NCI-H82 treated with DMSO at 0.1 percent for 48 hours (cell line): ENCODE data around the gene UCP3.

ENCODE experiments used
- DNase-seq: peaks from one replicate; lab custom pipeline; 2025; ENCODE audit not compliant: unreplicated experiment; lab: John Stamatoyannopoulos, UW

Gene UCP3

DNA sequence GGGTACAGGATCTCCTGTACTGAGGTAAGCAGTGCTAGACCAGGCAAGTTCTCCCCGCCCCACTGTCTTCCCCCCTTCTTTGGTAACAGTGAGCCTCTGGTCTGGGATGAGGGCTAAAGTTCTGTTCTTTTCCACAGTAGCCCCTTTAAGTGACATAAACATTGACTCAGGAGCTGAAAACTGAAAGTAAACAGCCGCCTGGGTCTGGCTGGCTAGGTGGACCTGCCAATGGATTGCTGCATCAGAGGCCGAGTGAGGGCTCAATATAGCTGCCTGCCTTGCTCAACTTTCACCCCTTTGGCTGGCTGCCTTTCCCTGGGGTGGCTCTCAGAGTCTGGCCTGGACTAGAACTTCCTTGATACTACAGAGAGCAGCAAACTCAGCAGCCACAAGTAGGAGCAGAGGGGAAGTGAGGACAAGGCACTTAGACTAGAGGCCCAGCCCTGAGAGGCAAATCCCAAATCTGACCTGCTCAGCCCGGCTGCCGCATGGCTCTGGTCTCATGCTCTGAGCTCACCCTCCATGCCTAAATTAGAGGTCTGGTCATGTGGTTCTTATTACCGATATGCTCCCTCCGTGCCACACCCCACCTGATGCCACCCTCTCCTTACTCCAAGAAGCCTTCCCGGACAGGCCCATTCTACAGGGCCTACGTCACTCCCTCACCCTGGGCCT is 9.6 kb upstream of the UCP3 start:
- DNase-seq, result no peak

DNA sequence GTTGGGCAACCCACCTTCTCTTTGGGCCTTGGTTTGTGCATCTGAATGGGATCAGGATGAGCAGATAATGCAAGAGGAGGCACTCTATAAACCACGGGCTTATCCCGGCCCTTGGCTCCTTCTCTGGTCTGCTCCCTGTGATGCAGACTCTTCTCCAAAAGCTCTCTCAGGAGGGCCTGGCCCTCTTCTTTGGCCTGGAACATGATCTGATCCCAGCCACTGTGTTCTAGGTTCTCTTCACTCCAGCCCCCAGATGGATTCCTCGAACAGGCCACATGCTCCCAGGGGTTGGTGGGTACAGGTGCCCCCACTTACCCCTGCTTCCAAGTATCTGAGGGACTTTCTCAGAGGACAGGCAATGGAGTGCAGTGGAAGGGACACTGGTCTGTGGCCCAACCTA is 8.7 kb upstream of the UCP3 start:
- DNase-seq, result no peak

DNA sequence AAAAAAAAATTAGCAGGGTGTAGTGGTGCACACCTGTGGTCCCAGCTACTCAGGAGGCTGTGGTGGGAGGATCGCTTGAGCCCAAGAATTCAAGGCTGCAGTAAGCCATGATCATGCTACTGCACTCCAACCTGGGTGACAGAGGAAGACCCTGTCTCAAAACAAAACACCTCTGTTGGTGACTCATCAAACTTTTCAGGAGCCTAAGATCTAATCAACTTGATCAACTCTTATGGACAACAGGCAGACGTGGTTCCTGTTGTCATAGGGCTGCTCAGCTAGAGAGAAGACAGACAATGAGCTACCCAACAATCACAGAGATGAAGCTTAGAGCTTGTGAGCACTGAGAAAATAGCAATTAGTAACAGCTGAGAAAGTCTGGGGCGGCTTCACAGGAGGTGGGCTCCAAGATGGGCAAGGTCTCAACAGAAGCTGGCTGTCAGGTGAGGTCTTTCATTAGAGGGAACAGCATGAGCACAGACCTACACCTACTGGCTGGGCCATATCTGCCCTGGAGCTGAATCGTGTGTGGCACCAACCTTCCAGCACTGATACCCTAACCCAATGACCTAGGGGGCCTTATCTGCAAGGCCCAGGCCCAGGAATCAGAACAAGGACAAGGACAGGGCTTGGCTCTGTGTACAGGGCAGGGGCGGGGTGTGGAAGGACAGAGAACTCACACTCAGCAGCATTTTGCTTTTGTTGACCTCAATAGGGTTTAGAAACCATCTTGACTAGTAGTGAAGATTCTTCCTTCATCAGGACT is 7.2 kb upstream of the UCP3 start:
- no peak for DNase-seq

DNA sequence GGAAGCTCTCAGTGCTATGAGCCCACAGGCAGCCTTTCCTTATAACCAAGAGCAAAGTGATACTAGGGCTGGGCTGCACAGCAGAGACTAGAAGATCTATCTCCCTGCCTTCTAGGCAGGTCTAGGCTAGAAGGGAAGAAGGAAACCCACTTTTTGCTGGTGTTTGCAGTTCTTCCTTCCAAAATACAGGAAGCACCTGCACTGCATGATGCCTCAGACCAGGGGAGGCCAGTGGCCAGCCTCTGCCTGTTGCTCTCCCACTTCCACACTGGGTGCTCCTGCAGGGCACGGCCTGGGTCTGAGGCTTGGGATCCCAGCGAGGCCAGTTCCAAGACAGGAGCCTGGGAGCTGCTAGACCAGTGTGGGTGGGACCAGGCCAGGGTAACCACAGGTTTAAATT is 6.0 kb upstream of the UCP3 start:
- DNase-seq, result no peak

DNA sequence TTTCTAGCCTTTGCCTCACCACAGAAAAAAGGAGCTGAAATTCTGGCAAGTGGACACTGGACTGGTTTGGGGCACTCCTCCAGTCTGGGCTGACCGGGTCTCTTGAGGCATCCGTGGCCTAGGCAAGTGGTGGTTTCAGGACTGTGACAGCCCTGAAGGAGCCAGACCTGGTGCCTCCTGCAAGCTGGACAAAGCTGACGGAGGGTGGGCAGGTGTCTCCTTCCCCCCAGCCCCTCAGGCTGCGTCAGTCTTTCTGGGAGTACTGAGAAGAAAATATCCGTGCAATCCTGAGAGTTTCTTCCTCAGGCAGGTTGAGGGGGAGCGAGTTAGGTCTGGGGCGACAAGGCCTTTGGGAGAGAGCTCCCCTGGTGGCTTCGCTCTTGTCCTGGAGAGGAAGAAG is 4.3 kb upstream of the UCP3 start:
- no peak for DNase-seq

DNA sequence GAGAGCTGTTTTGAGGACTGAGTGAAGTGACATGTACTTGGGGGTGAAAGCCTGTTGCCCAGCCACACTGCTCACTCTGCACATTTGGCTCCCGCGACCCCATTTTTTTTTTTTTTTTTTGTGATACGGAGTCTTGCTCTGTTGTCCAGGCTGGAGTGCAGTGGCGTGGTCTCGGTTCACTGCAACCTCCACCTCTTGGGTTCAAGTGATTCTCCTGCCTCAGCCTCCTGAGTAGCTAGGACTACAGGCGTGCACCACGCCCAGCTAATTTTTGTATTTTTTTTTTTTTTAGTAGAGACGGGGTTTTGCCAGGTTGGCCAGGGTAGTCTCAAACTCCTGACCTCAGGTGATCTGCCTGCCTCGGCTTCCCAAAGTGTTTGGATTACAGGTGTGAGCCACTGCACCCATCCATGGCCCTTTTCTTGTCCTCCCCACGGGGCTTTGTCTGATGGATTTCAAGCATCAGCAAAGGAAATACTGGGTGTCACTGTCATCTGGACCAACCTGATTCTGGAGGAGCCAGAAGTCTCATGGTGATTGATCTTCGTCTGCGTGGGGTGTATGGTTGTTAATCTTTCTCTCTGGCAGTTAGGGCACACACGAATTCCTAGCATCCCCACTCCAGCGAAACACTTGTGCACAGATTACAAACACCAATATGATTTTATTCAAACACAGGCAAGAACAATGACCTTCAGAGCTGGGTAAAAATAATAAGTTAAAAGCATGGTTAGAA is 3.4 kb upstream of the UCP3 start:
- no peak for DNase-seq

DNA sequence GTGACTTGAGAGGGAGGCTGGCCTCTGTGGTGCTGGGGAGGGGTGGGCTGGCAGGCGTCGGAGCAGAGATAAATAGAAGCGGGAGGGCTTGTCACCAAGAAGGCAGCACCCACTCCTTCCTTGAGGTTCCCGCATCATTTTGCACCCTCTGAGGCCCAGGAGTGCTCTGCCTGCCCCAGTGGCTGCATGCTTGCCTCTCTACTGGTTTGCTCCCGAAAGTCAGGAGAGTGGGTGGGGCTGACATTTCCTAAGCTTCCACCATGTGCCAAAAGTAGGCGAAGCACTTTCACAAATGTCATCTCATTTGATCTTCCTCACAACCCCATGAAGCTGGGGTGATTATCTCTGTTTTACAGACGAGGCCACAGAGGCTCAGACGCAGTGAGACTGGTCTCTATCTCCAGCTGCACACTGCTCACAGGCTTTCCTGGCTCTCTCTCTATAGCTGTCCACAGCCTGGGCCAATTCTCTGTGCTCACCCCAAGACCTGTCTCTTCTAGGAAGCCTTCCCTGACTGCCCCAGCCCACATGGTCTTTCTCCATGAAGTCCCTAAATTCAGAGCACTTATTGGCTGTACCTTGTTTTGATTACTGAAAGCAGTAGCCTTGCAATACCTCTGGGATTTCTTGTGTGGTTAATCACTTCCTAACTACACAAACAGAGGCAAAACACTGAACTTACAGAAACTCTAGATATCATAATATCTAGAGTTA is 2.6 kb upstream of the UCP3 start:
- DNase-seq, result no peak

DNA sequence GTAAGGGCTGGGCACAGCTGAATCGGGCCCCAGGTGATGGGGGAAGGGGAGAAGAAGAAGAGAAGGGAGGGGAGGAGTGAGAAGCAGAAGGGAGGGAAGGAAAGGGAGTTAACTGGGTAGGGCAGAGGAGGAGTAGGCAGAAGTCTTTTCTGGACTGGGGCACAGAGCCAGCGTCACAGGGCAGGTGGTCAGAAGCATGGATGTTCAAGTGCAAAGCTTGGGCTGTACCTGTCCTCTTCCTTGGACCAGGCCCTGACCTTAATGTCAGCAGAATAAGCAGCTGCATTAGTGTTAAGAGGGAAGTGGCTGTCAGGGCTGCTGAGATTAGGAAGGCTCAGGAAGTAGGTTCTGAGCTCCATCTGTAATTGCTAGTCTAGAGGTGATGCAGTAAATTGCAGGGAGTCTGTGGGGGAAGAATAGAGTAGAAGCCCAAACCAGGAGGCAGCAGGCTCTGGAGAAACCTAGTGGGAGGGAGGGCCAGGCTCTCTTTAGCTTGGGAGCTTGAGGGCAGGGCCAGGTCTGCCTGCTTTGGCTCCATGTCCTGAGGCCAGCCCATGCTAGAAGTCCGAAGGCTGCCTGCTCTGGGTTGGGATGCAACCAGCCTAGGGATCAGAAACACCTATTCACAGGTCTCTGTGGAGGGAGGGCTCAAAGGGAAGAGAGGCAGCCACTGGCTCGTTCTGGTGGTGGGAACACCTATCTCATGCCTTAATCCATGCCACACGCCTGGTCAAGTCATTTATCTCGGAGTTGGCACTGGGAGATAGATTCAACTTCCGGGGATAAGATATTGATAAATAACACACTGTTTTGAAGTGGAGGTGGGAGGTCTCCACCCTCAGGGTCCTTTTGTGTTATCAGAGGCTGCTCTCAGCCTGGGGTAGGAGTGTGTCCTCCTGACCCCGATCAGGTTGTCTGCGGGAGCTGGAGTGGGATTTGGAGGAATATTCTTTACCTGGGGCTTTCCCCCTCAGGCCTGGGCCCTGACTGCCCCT is 1.7 kb upstream of the UCP3 start:
- DNase-seq, result no peak

DNA sequence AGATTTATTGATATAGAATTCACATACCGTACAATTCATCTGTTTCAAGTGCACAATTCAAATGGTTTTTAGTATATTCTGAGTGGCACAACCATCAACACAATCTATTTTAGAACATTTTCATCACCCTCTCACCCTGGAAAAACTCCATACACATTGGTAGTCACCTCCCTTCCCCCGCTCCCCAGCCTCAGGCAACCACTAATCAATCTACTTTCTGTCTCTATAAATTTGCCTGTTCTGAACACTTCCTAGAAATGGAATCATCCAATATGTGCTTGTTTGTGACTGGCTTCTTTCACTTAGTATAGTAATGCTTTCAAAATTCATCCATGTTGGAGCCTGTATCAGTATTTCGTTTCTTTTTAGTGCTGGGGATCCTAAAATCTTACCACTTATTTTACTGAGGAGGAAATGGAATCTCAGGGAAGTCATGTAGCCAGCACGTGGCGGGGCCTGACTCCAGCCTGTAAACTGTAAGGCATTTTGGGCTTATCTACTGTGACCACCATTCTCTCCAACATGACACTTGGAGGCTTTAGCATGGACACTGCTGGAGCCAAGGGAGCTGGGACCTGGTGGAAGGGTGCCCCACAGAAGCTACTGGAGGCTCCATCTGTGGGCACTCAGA is 905 bp upstream of the UCP3 start:
- DNase-seq, result no peak

DNA sequence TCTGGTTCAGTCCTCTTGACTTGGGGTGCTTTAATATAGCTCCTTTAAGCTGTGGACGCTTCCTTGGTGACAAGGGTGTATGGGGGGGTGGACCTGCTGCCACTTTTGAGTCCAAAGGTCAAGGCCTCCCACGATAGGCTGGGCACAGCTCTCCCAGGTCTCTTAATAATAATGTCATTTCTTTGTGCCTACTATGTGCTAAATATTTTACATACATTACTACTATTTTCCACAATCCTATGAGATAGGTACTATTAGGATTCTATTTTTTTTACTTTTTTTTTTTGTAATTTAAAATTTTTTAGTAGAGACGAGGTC is 304 bp upstream of the UCP3 start:
- DNase-seq, result no peak

DNA sequence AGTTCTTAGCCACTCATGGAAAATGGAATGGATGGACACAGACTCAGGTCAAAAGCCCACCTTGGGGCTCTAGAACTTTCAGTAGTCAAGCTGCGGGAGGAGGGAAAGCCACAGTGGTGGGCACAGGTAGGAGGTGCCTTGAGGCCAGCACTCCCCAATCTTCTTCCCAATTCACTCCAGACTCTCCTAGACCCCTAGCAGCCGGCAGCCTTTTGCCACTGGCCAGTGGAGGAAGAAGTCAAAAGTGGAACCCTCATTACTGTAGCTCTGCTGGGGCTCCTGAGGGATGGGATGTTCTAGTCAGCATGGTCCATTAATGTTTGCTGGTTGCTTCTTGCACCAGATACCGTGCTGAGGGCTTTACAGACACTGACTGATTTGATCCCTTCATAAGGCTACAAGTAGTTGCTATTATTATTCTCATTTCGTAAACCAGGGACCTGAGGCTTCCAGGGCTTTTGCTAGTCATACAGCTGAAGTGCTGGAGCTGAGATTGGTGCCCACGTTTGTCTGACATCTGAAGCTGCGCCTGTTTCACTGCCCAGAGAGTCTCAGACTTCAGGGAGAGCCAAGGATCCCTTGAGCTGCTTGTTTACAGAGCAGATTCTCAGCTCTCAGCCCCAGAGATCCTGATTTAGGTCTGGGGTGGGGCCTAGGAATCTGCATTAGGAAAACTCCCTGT is 1.1 kb downstream of the UCP3 start:
- DNase-seq, result no peak

DNA sequence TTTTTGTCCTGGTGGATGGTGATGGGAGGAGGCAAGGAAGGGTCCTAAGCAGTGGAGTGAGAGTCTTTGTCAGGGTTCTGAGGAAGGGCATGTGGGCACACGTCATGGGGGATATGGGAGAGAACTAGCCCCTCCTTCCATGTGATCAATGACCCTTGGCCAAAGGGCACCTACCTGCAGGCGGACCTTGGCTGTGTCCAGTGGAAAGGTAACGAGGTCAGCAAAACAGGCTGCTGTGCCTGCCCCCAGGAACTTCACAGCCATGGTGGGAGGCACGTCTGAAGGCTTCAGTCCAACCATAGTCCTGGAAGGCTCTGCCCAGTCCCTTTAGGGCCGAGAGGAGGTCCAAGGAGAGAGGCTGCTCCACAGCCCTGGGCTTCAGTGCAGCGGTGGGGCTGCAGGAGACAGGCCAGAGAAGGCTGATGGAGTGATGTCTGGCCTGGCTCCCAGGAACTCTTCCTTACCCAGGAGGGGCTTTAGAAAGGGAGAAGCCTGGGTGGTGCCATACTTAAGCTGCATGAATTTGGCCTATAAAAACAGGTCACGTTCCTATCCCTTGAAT is 2.1 kb downstream of the UCP3 start:
- no peak for DNase-seq

DNA sequence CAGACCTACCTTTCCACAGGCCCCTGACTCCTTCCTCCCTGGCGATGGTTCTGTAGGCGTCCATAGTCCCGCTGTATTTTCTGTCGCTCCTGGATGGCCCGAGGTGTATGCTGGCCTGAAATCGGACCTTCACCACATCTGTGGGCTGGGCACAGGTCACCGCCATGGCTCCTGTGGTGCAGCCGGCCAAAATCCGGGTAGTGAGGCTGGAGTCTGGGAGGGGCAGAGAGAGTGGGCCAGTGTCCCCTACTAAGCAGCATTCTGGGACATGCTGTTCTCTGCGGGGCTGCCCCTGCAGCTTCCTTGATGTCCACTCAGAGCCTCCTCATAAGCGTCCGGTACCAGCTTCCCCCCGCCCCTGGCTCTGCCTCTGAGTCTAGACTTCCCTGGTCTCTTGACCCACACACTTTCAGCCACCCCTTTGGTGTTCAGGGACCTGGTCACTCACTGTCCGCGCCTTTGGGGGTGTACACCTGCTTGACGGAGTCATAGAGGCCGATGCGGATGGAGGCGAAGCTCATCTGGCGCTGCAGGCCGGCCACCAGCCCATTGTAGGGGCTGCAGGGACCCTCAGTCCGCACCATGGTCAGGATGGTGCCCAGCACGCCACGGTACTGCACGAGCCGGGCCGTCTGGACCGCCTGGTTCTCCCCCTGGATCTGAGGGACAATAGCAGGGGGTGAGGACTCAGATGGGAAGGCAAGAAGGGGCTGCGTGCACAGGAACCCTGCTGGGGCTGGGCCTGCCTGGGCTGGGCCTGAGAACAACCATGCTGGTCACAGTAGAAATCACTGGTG is 3.0 kb downstream of the UCP3 start:
- DNase-seq, result no peak

DNA sequence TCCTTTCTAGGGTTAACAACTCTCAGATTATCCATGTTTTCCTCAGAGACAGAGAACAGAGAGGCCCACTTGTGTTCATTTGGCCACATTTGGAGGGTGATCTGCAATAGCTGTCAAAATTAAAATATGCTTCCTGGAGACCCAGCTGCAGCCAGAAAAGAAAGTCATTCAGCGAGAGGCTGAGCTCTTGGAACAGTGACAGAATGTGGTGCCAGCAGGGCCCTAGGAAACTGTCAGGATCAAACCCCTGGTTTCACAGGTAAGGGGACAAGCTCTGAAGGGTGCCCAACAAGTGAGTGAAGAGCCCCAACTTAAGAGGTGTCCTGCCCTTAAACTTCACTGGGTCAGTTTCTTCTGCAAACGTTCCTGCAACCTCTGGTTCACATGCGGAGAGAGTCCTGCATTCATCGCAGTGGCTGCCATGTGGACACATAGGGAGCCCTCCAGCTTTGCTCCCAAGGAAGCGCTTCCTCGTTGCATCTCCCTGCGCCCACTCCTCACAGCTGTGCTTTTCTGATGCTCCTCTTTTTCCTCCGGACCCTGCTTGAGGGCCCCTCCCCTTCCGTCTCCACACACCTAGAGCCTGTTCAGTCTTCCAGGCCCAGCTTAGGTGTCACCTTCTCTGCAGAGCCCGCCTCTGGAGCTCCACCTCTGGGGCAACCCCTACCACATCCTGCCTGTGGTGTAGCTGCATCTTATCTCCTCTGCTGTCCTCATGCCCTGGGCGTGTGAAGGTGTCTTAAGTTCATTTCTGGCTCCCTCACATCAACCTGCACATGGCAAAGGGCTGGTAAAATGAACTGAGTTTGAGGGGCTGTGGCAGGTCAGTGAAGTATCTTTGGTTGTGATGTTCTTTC is 3.9 kb downstream of the UCP3 start:
- DNase-seq, result no peak

DNA sequence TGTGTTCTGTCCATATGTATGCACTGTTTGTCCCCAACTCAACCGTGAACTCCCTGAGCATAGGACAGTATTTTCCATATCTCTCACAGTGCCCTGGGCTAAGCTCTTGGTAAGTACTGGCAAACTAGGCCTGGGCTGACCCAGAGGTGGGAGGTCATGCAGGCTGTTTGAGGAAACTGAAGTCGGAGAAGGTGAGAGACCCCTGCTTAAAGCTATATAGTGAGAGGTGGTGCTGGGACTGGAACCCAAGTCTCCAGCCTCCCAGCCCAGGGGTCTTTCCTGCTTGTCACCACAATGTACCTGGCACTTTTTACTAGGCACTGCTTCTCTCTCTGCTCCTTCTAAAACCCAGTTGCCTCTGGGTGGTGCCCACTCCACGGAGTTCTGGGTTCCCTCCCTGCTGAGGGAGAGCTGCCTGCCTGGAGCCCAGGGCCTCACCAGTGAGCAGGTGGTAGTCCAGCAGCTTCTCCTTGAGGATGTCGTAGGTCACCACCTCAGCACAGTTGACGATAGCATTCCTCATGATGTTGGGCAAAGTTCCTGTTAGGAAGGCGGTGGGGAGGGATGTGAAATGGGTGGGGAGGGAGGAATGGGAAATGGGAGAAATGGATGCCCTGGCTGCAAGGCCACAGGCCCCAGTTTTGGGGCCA is 4.7 kb downstream of the UCP3 start:
- no peak for DNase-seq

DNA sequence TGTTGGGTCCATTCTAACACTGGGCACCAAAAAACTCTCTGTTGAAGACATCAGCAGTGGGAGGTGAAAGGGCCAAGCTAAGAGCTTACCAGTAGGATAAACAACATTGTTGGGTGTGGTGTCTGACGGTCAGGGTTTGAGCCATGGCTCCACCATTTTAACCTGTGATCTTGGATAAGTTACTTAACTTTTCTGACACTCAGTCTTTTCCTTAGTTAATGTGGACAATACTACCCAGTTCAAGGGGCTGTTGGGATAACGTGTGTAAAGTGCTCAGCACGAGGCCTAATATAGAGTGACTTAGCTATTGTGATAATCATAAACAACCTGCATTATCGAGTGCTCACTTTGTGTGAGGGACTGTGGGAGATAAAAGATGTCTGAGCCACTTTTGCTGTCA is 6.1 kb downstream of the UCP3 start:
- no peak for DNase-seq

DNA sequence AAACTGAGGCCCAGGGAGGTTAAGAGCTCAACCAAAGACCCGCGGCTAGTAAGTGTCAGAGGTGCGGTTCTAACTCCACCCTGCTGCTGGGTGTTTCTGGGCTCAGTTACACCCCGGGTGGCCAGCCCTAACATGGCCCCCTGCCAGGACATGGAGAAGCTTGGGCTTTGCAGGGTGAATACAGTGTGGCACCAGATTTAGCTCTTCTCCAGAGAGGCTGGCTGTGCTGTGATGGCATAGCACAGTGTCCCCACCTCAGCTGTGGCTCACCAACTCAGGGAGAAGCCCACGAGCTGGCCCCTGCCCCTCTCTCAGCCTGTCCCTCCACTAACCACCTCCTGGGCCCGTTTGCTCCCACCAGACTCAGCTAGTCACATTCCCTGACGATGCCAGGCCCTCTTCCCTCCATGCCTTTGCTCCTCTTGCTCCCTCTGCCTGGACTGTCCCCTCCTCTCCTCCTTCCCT is 7.0 kb downstream of the UCP3 start:
- DNase-seq, result no peak
